NT2/D1 (cell line): ENCODE measurements around the gene DCDC1.

ENCODE experiments used
- SUZ12 ChIP-seq: IDR thresholded peaks from 2 replicates; pipeline ENCODE4 v1.6.1; 2011; ENCODE audit not compliant: insufficient read length, insufficient read depth; ENCODE audit errors: extremely low read depth
- YY1 ChIP-seq: IDR thresholded peaks from 2 replicates; pipeline ENCODE4 v1.6.1; 2011; ENCODE audit not compliant: insufficient read length, insufficient read depth
- ZNF274 ChIP-seq: IDR thresholded peaks from 2 replicates; pipeline ENCODE4 v1.6.1; 2011; ENCODE audit warnings: mild to moderate bottlenecking, low read depth, low read length

GRCh38 chr11:31092638-31093037 lies 276.9 kb downstream of the DCDC1 start:
- TF ChIP-seq SUZ12 (no peak), ZNF274 (no peak), YY1 (no peak)
